Activated gamma-delta T cell treated with Interleukin-2 at 50 U/mL for 16 hours (primary cell): ENCODE data around the gene ASGR2.
"Not testable (repeated sequence)": the region's sequence is repeated elsewhere in the genome, so short reads cannot be mapped to it uniquely, and the experiment has no call there.

Experiments
- DNase-seq: peaks from one replicate; pipeline ENCODE4 v3.0.0-alpha.2; 2020

ASGR2 gene

GRCh38 chr17:7124923-7125322, 10.3 kb upstream of the ASGR2 start:
- no peak for DNase-seq

GRCh38 chr17:7123844-7124243, 9.2 kb upstream of the ASGR2 start:
- no peak for DNase-seq

GRCh38 chr17:7122381-7122780, 7.8 kb upstream of the ASGR2 start:
- no peak for DNase-seq

- DNase-seq: not testable (repeated sequence)
Measured at GRCh38 chr17:7120635-7121034, 6.0 kb upstream of the ASGR2 start.

DNA sequence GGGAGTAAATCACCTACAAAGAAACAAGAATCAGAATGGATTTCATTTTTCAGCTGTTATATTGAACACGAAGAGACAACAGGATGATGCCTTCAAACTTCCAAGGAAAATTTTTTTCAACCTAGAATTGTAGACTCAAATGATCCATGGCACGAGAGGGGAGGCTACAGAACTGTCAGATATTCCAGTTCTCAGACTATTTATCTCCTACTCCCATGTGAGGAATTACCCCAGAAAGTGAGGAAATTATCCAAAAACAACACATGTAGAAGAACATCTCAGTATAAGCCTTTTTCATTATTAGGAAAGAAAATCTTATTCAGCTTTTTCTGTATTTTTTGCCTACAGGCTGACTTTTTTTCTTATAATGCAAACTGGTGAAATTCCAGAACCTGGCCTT, 5.5 kb upstream of the ASGR2 start:
- DNase-seq: no peak

- no peak for DNase-seq
Measured at GRCh38 chr17:7119314-7119713, 4.7 kb upstream of the ASGR2 start.

GRCh38 chr17:7114875-7115614, 423 bp upstream of the ASGR2 start:
- DNase-seq: no peak

GRCh38 chr17:7113273-7114071, 1.1 kb downstream of the ASGR2 start:
- no peak for DNase-seq

DNA sequence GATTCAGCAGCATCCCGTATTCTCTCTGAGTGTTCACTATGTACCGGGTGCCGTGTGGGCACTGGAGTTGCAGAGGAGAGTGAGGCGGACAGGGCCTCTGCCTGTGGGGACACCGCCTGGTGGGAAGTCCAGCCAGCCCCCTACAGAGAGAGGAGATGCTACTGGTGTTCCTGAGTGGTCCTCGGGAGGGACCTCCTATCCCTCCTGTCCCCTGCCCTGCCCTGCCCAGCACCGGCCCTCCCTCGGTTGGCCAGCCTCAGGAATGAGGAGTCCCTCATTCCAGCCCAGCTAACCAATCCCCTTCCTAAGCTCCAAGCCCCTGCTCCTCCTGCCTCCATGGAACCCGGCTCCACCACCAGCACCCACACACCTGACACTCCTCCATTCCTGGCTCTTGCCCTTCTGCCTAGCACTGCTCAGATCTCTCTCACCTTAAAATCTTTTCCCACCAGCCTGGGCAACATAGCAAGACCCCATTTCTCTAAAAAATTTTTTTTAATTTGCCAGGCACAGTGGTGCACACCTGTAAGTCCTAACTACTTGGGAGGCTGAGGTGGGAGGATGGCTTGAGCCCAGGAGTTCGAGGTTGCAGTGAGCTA, 2.0 kb downstream of the ASGR2 start:
- no peak for DNase-seq

GRCh38 chr17:7111784-7112509, 2.7 kb downstream of the ASGR2 start:
- no peak for DNase-seq

DNA sequence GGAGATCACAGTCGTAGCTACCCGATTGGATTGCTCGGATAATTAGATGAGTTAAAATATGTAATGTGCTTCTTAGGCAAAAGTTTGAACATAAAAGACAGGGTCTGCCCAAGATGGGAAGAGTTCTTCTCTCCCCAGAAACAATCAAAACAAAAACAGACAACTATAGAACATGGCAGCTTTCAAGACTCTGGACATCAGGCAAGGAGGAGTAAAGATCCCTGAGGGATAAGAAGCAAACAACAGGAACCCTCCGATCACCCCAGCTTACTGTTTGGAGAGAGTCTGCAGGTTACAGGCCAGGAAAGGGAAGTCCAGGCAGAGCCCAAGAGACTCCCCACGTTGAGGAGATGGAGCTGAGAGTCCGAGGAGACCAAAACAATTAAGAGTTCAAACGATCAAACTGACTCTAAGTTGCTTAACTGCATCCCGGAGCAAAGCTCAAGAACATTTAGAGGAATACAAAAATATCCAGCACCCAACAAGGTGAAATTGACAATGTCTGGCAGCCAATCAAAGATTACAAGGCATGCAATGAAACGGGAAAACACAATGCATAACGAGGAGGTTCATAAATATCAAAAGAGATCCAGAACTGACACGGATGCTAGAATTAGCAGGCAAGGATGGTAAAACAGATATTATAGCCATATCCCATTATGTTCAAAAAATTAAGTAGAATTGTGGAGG, 3.9 kb downstream of the ASGR2 start:
- no peak for DNase-seq

- DNase-seq: no peak
Measured at GRCh38 chr17:7109461-7110322, 4.9 kb downstream of the ASGR2 start.

- DNase-seq: no peak
Measured at GRCh38 chr17:7108981-7109380, 5.6 kb downstream of the ASGR2 start.

DNA sequence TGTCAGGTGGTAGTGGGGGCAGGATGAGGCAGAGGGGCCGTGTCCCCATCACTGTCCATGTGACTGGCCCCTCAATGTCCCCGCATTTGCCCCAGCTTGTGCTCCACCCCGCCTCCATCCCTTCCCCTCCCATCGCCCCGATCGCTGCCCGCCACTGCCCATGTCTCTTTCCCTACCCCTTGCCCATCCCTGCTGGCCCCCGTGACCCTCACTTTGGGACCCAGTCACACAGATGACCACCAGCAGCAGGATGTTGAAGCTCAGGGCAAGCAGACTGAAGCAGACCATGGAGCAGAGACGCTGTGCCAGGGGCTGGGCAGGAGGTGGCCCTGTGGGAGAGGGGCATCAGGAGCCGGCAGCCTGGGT, 6.1 kb downstream of the ASGR2 start:
- no peak for DNase-seq

DNA sequence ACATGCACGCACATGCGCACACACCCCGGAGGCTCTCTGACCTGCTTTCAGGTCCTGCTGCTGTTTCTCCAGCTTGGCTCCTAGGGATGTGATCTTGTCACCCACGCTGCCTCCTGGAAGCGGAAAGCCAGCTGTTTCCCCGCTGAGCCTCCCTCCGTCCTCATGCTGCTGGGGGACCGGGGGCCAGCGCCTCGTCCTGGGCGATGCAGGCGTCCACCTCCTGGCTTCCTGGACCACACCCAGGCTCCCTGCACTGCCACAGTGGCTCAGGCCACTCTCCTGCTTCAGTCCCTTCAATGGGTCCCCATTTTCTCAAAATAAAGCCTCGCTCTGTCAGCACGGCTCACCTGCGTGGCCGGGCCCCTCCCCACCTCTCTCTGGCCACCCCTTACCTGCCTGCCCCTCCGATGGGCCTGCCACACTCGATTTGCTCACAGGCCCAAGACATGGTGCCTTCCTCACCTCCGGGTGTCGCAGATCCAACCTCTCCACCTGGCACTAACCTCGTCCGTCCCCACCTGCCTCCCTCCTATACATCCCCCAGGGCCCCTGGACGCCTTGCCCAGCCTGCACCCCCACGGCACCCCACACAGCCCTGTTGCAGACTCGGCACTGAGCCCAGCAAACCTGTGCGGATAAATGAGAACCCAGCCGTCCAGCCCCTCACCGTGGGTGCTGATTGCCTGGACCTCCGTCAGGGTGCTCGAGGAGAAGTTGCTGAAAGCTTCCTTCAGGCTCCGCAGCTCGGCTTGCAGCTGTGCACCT, 6.6 kb downstream of the ASGR2 start:
- DNase-seq: no peak

DNA sequence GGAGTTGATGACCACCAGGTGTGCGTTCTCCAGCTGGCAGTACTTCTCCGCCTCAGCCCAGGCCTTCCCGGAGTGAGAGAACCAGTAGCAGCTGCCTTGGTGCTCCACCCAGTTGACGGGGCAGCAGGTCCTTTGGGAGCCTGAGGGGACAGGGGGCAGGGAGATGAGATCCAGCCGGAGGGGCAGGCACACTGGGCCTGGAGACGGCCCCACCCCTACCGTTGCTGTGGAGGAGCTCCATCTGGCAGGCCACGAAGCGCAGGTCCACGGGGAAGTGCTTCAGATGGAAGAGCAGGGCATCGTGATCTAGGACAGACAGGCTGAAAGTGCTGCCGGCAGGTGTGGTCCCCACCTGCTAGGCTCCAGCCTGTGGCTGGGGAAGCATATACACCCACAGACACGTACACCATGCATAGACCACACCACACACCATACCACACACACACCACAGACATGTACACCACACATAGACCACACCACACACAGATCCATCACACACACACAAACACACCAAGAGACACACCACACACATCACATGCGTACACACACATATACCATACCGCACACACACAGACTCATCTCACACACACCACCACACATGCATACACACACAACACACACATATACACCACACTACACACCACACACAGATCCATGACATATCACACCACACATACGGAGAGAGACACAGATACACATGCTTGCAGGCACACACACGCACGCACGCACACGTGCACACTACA, 7.4 kb downstream of the ASGR2 start:
- no peak for DNase-seq

DNA sequence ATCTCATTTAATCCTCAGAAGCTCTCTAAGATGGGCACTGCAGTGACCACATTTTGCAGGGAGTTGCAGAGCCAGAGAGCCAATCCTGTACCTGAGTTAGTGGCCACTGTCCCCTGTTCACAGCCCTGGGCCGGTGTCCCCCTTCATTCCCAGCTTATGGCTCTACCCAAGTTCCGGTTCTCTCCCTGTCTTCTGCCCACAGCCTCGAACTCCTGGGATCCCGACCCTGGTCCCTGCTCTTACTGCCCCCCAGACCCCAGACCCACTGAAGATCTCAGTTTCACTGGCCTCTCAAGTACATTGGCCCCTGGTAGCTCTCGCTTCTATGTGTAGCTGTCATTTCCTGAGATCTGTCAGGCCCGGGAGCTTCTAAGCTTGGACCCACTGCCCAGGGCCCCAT, 12.2 kb downstream of the ASGR2 start:
- DNase-seq: no peak

GRCh38 chr17:7101531-7101930, 13.1 kb downstream of the ASGR2 start:
- DNase-seq: no peak

GRCh38 chr17:7100641-7101379, 13.8 kb downstream of the ASGR2 start:
- DNase-seq: not testable (repeated sequence)
